CD4-positive, alpha-beta T cell treated with Interferon alpha-2 for 1 hour (primary cell): ENCODE measurements around the gene ELAVL3.
A peak's percentile ranks its signal among the peaks of the same experiment; 100 is the strongest.
"Not testable (repeated sequence)": the region's sequence is repeated elsewhere in the genome, so short reads cannot be mapped to it uniquely, and the experiment has no call there.

Source experiments
- DNase-seq, 2 donors: peaks; one replicate each; pipeline ENCODE4 v3.0.0-alpha.2; 2020 to 2022

The ELAVL3 gene

DNA sequence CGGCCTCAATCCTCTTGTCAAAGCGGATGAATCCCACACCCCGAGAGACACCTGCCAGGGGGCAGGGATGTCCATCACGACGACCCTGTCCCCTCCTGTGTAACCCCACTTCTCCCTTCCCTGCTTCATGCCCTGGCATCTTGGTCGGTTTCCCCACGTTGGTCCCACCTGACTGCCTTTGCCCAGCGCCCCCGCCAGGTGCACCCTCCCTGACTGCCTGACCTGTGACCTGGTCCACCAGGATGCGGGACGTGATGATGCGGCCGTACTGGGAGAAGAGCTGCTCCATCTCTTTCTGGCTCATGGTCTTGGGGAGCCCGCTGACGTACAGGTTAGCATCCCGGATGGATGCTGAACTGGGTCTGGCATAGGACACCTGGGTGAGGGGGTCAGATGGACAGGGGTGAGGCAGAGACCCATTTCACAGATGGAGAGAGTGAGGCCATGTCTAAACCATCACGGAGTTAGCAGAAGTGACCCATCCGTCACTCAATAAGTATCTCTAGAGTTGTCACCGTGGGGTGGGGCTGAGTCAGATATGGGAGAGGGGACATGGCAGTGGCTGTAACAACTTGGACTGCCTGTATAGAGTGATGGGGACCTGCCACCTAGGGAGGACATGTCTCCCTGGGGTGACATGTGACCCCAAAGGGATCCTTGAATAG lies 22.5 kb downstream of the ELAVL3 start:
- DNase-seq = no peak

DNA sequence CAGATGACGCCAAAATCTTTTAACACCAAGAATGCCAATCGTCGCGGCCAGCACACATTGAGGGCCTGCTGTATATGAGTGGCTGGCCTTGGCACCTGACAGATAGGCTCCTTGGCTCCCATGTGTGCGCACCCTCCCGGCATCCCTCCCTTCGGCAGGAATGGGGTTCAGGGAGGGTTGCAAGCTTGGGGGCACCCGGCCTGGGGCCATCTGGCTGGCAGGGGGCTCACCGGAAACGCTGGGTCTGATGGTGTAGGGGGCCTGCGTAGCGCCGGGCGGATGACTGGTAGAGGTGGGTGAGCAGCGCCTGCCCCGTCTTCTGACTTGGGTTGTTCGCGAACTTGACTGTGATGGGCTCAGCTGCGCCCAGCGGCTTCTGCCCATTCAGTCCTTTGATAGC lies 23.0 kb downstream of the ELAVL3 start:
- no peak for DNase-seq

DNA sequence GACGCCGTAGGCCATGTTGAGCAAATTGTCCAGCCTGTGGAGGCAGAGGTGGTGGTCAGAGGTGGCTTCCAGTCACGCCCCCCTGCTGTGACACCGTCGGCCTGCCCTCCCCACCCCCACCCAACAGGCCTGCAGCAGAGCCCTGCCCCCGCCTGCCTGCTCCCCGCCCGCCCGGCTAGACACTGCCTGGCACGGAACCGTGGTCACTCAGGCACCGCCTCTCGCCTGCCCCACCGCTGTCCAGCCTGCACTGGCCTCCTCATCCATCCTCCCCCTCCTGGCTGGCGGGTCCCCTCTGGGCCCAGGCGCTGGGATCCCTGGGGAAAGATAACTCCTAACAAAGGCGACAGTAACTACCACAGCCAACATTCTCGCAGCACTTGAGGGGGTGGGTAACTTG lies 23.7 kb downstream of the ELAVL3 start:
- no peak for DNase-seq

DNA sequence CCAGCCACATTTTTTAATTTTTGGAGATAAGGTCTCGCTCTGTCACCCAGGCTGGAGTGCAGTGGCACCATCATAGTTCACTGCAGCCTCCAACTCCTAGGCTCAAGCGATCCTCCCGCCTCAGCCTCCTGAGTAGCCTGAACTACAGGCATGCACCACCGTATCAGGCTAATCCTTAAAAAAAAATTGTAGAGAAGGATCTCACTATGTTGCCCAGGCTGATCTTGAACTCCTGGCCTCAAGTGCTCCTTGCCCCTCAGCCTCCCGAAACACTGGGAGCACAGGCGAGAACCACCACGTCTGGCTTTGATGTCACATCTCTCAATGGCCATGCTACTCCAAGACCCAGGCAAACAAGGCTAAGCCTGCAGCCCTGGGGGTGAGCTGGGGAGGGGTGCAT lies 24.2 kb downstream of the ELAVL3 start:
- no peak for DNase-seq

DNA sequence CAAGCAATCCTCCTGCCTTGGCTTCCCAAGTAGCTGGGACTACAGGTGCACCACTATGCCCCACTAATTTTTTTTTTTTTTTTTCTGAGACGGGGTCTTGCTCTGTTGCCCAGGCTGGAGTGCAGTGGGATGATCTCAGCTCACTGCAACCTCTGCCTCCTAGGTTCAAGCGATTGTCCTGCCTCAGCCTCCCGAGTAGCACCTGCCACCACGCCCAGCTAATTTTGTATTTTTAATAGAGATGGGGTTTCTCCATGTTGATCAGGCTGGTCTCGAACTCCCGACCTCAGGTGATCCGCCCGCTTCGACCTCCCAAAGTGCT lies 25.7 kb downstream of the ELAVL3 start:
- not testable (repeated sequence) for DNase-seq

DNA sequence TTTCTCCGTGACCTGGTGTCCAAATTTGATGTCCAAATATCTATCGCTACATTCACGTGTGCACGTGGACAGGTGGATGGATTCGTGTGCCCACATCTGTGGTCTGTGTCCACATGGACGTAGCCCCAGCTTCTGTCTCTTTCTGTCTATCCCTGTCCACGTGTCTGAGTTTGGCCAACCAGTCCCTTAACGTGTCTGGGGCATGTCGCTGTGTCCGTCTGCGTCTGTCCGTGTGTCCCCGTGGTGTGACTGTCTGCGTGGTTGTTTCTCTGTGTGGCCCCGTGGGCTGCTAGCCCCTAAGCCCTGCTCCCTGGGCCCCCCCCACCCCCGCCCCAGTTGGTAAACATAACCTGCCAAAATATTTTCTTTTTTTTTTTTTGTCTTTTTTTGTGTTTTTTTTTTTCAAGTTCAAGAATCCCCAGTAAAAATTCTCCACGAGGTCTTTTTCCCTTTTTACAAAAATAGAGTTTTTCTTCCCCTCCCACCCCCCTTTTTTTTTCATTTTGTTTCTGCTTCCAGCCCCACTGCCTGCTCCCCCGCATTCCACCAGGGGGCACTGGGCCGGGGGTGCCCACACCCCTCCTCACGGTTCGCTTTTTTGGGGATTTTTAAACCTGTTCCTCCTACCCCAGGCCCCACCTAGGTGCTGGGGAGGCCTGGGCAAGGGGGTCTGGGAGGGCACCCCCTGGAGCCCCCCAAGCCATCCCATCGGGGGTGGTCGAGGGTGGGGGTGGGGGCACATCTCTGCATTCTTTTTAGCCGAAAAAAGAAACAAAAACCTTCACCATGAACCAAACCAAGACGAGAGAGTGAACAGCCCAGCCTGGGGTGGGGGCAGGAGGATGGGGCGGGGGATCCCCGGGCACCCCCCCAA lies 27.1 kb downstream of the ELAVL3 start:
- peak in 1 of 2 donors; percentile 16 for DNase-seq

DNA sequence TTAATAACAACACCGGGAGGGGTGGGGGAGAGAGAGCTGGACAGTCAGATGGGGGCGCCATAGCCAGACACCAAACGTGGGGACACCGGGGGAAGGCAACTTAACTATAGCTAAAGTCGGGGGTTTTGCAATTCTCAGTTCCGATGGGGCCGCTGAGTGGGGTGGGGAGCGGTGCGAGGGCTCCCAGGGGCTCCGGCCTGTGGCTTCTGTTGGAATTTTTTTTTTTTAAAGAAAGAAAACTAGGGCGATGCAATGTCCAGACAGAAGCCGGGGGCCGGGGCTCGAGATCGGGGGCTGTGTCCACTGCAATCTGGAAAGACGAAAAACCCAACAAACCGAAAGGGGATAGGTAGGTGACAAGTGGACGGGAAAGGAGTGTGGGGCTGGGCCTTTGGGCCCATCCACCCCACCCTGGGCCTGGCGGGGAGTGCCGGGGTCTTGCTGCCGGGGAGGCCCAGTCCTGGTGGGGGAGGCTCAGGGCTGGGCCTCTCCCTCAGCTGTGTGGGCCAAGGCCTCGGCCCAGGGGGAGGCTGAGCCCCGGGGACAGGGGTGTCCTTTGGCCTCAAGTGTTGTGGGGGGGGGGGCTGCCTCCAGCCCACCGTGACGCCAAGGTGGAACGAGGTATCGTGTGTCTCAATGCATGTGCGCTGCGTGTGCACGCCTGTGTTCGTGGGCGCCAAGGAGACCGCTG lies 28.1 kb downstream of the ELAVL3 start:
- no peak for DNase-seq

DNA sequence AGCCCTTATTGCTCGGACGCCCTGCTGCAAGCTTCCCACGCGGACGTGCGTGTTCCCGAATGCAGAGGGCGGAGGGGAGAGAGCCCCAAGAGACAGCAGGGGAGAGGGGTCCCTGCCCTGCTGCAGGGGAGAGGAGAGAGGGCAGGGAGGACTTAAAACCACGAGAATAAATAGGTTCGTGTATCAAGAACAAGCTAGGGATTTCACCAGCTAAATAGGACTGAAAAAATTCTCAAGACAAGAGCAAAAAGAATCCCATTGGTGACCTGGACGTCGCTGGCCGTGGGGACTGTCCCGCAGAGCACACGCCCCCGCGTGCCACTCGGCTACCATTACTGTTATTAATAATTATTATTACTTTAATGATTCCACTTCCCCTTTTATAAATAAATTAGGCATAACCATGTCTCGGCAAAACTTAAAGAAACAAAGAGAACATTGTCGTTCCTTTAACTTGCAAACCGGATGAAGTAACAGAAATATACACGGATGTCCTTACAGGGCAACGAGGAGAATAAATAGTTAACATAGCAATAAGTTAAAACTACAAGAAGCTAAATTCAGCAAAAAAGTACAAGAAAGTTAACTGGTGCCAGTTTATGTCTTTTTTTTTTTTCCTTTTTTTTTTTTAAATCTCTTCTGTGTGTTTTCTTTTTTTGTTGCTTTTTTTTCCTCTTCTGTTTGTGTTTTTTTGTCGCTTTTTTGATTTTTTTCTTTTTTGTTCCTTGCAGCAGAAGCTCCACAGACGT lies 28.8 kb downstream of the ELAVL3 start:
- no peak for DNase-seq

DNA sequence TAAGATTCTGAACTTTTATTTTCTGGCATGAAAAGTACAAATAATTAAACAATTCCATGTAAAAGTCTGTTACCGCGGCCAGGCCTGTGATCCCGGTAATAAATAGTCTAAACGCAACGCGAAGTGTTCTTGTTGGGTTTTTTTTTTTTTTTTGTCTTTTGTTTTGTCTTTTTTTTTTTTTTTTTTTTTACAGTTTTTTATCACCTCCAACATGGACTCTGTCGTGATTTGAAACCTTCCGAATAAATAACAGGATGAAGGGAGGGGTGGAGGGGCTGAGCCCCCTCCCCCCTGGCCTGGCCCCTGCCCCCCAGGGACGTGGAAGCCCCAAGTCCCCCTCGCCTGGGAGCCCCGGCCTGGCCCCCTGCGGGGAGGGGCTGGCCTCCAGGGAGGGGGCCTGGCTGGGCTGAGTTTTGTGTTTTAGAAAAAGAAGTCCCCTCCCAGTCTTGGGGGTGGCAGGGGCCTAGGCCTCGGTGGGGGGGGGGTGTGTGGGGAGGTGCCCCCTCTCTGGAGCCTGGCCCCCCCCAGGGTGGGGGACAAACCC lies 29.4 kb downstream of the ELAVL3 start:
- no peak for DNase-seq

DNA sequence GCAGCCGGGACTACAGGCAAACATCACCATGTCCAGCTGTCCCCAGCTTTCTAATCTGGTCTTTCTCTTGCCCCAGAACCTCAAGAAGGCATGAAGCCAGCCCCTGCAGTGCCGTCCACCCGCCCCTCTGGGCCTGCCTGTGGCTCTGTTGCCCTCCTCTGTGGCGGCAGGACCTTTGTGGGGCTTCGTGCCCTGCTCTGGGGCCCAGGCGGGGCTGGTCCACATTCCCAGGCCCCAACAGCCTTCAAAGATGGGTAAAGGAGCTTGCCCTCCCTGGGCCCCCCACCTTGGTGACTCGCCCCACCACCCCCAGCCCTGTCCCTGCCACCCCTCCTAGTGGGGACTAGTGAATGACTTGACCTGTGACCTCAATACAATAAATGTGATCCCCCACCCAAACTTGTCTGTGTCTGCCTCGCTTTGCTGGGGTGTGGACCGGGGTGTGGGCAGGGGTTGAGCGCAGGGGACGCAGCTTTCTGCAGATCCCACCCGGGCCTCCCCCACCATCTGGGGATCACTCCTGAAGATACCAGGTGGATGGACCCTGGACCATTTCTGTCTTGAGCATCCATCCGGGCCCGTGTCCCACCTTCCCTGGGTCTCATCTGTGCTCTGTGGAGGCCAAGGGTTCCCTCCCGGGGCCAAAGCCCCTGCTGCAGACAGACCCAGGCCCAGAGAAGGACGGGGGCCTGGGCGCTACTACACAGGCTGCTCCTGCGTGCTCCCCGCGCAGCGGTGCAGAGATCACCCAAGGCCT lies 30.1 kb downstream of the ELAVL3 start:
- no peak for DNase-seq

DNA sequence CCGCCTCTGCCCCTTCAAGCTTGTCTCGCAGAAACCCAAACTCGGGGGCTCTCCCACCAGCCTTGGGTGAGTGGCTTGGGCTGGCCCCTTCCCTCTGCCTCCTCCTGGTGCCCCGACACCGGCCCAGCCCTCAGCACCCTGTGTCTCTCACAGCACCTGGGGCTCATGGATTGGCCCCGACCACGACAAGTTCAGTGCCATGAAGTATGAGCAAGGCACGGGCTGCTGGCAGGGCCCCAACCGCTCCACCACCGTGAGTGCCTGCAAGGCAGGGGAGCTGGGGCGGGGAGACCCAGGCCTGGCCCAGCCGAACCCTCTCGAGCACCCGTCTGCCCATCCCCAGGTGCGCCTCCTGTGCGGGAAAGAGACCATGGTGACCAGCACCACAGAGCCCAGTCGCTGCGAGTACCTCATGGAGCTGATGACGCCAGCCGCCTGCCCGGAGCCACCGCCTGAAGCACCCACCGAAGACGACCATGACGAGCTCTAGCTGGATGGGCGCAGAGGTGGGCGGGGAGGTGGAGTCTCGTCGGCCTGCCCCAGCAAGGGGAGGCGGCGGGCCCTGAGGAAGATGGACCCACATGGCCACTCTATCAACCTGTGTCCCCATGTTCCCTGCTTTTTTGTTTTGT lies 31.8 kb downstream of the ELAVL3 start:
- no peak for DNase-seq

DNA sequence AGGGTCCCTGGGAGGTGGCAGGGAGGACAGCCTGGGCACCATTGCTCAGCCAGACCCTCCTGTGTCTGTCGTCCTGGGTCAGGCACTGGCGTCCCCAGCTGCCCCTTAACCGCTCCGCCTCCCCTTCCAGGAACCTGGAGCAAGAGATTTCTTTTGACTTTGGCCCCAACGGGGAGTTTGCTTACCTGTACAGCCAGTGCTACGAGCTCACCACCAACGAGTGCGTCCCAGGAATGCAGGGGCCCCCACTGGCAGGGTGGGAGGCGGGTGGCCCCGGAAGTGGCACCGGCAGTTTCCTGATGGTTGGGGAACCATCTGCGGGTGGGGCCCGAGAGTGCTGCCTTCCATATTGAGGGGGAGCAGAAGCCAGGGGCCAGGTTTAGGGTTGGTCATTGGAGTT lies 32.4 kb downstream of the ELAVL3 start:
- DNase-seq = no peak

DNA sequence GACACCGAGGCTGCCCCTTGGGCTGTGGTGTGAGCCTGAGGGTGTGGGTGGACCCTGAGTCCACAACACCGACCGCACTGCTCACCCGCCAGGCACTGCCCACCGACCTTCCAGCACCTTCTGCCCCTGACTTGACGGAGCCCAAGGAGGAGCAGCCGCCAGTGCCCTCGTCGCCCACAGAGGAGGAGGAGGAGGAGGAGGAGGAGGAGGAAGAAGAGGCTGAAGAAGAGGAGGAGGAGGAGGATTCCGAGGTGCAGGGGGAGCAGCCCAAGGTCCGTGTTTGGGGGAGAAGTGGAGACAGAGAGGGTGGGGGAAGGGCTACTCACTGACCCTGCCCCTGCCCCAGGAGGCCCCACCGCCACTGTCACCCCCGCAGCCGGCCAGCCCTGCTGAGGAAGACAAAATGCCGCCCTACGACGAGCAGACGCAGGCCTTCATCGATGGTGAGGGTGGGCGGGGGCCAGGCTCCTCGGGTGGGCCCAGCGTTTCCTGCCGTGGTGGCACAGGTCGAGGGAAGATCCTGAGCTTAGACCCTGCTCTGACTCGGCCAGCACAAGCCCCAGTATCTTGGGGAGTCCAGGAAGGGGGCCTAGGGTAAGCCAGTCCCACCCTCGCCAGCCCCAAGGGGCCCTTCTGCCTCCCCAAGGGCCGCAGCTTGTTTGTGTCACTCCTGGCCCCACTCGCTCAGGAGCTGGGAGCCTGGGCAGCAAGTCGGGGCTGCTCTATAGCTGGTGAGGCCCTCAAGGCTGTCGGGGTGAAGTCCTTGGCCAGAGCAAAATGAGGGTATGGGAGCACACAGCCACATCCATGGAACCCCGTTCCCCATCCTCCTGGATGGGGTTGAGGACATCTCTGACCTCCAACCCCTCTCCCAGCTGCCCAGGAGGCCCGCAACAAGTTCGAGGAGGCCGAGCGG lies 33.2 kb downstream of the ELAVL3 start:
- DNase-seq = no peak

DNA sequence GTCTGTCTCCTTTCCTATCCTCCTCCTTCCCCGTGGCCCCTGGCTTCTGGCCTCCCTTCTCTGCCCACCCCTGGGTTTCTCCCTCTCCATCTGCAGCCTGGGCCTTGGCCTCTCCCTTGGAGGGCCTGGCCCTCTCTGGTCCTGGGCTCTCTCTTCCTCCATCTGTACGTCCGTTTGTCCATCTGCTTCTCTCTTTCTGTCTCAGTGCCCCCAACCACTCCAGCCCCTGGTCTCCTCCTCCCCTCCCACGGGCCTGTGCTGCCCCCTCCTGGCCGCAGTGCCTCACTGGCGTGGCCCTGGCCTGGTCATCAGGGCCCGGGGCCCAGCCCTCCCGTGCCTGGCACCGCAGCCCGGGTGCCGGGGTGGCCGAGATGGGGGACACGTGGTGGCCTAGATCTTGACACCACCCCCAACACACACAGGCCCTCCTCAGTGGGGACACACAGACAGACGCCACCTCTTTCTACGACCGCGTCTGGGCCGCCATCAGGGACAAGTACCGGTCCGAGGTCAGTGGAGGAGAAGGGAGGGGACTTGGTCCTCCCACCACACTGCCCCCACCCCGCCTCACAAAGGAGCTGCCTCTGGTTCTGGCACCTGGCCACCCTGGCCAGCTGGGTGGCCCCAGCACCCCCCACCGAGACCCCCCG lies 34.1 kb downstream of the ELAVL3 start:
- DNase-seq = peak; percentile 39 to 52

DNA sequence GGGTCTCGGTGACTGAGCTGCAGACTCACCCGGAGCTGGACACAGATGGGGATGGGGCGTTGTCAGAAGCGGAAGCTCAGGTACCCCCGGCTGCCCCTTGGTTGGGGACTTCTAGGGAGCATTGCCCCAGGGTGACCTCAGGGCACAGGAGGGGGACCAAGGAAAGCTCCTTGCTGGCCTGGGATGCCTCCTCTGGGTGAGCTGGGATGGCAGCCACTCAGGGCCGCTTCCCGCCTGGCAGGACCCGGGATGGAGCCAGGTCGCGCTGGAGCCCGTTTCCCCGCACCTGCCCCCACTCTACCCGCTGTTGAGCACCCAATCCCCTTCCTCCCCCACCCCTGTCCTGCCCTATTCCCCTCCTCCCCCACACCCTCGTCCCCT lies 34.6 kb downstream of the ELAVL3 start:
- no peak for DNase-seq

DNA sequence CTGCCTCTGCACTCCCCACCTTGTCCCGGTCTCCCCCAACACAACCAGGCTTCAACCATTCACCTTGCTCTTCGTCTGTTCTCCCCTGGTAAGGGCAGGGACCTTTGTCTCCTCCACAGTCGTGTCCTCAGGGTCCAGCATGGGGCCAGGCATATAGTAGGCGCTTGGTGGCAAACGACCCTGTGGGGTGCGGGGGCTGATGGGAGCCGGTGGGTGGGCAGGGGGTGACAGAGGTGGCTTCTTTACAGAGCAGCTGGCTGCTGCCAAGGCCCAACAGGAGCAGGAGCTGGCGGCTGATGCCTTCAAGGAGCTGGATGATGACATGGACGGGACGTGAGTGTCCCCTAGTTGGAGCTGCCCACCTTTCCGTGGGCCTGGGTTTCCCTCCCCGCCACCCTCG lies 35.7 kb downstream of the ELAVL3 start:
- no peak for DNase-seq

DNA sequence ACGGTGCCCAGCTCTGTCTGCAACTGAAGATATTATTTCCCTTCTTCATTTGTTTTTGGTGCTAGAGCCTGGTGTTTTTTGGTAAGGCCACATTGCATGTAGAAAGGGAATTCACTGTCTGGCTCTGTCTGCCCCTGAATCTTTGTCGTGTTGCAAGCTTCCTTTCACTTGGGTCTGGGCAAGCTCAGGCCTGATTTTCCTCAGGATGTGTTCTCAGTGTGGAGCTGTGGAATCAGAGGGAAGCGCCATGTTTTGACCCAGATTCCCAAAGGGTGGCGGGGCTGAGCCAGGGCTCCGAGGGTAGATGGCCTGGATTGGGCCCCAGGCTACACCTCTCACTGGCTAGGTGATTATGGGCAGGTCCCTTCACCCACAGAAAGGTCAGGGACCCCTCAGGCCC lies 36.8 kb downstream of the ELAVL3 start:
- no peak for DNase-seq

DNA sequence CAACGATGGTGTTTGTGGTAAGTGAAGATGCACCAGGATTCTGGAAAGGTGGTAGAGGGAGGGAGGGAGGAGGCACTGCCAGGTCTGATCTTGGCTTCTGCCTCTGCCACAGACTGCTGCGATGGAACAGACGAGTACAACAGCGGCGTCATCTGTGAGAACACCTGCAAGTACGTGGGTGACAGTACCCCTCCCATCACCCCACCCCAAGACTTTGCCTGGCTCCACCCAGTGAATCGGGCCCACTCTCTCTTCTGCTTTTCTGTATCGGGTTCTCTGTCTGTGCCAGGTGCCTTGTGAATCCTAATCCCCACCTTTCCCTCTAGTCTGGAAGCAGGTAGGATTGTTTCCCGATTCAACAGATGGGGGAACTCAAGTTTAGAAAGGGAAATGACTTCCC lies 42.9 kb downstream of the ELAVL3 start:
- DNase-seq = peak in 1 of 2 donors; percentile 68

DNA sequence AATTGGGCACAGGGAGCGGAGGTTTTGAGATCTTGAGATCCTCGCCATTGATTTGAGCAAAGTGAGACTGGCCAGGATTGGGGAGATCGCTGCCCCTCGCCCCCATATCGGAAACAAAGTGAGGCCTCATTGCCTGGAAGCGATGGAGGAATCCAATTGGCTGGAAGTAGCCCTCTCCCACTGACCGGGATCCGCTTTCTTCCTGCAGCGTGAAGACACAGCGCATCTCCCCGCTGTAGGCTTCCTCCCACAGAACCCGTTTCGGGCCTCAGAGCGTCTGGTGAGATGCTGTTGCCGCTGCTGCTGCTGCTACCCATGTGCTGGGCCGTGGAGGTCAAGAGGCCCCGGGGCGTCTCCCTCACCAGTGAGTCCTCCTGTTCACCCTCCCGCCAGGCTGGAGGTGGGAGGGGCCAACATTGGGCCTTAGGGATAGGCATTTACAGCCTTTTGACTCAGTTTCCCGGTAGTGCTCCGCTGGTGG lies 45.0 kb downstream of the ELAVL3 start:
- DNase-seq = no peak
